Umbilical cord (tissue), 2 donors: Measurements from ENCODE around the gene GALNT9. TPM values are rescaled to one million over a fixed set of nuclear protein-coding genes. Genes with fewer than 3 reads are reported as not detected.

Source experiments
- DNase-seq: peaks from one replicate; pipeline ENCODE4 v3.0.0-alpha.2; 2015; ENCODE audit warnings: low spot score
- total RNA-seq: library from RNA; depleted of rRNA; stranded (reverse); fragments of >200 nt; gene quantifications from one replicate; pipeline ENCODE4 v1.2.3, GENCODE V29; 2014; ENCODE audit warnings: low replicate concordance; ENCODE audit not compliant: insufficient read depth

GALNT9 gene
- total RNA-seq, 1 donor from 2014 or later = 1.9 TPM

DNA sequence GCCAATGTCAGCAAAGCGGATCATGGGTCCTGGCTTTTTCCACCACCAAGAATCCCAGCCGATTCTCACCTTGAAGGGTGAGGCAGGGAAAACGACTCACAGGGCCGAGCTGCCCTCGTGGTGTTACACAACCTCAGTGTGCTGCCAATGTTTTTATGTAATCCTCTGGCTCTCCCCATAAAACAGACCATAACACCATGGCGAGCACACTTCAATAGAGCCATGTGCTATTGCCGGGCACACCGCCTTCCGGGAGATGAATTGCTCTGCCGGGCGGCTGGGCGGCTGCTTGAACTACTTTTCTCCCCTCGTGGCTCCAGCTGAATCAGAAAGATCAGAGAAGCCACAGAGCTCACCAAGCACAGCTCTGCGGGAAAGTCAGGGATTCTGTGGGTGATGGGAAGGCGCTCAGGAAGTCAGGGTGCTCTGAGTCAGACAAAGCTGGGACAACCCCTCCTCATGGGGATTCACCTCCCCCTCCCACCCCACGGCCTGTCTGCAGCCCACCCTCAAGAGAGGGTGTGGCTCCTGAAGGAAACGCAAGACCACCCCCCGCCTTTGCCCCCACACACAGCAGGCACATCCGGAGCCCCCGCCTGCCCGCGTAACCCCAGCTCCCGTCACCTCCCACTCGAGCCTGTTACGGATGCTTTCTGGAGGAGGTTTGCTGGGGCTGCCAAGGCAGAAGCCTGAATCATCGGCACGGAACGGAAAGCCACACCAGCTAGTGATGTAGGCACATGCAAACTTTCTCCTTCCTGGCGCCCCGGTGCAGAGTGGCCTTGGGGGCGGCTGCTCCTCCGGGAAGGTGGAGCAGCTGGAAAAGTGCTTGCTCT lies 1.8 kb downstream of the GALNT9 start:
- DNase-seq = peak; percentile 55

DNA sequence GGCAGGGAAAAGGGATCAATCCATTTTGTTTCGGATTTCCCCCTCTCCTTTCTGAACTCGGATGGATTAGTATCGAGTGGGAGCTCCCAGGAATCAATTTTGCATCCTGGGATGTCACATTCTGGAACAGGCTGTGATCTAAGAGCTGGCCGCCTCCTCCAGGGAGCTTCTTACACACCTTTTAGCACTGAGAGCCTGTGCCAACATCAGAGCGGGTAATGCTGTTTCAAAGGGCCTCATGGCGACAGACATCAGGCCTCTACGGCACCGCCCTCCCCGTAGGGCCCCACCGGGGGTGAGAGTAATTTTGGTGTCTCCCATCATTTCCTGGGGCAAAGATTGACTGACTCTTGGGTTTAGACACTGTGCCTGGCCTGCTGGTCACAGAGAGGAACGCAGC lies 2.7 kb downstream of the GALNT9 start:
- DNase-seq = no peak

DNA sequence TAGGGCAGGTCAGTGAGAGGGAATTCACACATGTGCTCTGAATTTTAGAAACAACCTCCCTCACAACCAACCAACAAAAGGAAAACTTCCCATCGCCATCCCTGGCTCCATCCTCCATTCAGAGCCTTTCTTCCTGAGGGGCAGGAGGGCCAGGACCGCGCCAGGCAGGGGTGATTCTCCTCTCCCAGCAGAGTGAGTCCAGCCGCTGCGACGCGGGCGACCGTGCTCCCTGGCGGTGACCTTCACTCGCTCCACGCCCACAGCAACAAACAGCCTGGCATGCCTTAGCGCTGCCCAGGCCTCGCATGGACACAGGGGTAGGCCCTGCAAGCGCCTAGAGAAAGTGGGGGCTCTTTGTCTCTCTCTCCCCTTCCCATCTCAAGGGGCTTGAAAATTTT lies 3.7 kb downstream of the GALNT9 start:
- DNase-seq = no peak

DNA sequence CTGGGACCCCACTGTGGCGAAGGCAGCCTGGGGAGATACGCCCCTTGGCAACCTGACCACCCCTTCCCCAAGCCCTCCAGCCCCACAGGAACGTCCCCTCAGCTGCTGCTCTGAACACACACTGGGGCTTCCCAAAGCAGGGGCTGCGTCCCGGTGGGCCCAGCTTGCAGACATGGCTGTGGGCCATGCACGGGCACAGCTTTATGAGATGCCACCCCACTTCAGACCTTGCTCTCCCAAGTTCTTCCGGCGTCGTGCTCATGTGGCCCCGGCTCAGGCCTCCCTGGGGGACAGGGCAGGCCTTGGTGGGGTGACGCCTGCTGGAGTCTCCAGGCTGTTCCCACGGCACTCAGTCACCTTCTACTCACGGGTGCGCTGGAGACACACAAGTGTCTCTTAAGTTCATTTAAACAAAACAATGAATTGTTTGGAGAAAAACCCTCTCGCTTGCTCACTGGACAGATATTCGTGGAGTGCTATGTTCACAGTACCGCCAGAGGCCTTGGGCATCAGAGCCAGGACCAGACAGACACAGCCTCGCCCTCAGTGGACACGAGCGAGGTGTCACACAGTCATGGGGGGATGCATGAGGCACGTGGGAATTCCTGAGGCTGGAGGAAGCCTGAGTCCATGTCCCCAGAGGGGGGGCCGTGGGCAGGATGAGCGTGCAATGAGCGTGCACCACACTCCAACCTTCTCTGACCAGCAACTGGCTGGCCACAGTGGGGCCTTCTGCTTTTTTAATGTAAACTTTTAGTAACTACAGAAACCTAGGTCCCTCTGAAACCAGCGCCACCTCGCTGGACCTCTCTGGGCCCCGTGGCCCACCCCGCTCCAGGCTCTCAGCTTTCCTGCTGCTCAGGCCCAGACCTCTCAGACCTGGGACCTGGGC lies 4.3 kb downstream of the GALNT9 start:
- DNase-seq = no peak

DNA sequence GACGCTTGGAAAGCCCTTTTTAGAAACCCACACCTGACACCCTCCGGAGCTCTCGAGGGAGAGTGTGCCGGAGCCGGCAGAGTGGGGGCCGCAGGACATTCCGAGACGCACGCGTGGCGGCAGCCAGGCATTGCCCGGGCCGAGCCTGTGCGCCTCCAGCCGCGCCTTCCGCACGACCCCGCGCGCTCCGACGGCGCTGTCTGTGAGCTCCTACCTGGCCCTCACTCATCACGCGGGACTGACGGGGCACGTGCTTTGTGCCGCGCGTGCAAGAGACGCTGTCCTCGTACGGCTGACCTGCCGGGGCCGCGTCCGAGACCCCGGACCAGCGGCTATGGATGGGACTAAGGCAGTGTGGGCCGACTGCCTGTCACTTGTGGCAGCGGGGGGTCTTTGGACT lies 5.2 kb downstream of the GALNT9 start:
- DNase-seq = no peak

DNA sequence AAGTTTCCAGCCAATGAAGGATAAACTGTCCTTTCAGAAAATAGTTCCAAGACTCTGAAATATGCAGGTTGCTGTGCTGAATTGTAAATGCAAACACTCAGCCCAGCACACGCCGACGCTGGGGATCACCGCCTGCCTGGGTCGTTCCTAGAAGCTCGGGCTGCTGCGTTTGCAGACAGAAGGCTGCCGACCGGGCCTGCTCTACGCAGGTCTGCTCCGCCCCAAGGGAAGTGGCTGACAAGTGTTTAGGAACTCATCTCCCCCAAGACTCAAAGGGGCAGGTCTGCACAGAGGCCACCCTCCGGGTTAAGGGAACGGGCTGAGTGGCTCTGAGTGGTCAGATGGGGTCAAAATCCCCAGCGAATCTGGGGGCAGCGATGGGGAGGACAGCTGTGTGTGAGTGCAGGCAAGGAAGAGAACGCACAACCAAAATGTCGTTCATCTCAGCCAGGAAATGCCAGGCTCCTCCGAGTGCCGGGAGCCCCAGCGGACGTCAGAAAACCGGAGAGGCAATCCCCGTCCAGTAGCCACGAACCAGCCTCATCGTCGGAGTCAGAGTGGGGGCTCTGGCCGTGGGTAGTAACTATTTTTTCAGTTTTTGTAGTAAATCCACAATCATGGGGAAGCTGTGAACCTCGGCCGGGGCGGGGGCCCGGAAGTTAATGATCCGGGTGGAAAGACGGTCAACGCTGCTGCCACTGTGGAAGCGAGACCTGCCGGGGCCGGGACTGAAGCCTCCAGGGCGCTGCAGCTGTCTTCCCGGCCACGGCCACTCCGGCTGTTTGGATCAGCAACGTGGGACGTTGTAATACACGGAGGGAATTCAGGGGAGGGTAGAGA lies 6.0 kb downstream of the GALNT9 start:
- DNase-seq = peak; percentile 14

DNA sequence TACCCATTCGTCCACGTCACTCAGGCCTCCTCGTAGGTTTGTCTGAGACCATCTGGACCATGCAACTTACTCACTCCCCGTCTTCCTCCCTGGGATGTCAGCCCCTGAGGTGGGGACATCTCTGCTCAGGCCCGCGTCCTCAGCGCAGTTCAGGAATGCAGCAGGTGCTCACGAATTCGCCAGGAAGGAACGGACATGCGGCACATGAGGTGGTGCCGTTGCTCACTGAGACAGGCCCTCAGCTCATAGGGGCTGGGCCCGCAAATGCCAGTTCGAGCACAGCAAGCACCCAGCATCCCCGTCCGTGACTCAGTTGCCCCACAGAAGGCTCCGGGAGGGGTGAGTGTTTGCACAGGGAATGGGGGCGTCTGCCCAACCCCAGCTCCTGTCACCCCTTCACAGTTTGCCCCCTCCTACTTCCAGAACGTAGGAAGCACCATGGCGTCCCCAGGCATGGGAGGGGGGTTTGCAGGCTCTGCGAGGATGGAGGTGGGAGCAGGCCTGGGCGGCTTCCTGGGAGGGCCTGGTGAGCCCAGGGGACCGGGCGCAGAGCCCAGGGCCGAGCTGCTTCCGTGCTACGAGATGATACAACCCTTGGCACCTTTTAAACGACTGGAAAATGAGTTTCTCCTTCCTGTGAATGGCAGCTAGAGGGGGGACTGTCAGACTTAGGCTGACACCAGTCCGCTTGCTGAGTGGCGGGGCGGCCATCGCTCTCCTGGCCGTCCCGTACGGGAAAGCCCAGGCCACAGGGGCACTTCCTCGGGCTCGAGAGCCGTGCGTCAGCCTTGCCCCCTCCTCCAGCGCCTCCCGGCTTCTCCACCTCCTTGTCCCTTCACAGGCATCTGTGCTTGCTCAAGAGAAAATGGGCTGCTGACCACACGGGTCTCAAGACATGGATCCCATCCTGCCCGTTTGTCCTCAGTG lies 6.9 kb downstream of the GALNT9 start:
- DNase-seq = no peak

DNA sequence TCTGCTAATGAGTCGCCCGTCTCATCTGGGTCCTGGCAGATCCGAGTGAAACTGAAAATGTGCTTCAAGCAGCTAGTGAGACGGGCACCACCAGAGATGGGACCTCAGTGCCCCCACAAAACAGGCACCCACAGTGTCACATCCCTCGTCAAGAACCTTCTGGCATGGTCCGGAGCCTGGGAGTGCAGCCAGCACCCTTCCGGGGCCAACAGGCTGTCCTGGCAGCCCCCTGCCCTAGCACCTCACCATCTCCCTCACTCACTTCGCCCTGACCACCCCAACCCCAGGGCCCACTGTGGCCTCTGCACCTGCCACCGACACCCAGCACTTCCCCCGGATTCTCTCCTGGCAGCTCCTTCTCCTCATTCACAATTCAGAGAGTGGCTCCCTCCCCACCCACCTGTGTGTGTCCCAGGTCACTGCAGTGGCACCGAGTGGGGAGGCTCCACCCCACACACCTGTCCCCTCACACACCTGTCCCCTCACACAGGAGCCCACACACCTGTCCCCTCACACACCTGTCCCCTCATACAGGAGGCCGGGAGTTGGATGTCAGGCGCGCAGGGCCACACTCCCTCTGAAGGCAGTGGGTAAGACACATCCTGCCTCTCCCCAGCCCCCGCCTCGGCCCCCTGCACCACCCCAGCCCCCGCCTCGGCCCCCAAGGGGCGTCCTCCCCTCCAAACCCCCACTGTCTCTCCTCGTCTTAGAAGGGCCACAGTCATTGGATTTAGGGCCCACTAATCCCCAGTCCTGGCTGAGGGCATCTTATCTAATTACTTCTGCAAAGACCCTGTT lies 7.9 kb downstream of the GALNT9 start:
- no peak for DNase-seq

DNA sequence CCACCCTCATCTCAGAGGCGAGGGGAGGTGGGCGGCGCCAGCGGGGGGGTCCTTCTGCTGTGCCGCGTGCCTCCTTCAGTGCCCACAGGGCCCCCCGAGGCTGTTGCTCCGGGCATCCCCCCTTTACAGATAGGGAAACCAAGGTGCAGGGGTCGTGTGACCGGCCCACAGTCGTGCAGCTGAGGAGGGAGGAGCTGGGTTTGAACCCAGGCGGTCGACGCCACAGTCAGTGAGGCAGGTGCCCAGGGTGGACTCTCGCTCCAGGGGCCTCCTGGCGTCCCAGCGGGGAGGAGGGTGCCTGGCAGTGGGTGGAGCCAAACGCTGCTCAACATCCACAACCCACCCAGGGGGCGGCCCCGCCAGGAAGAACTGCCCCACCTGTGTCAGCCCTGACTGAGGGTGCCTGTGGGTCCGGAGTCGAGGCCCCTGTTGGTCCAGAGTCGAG lies 8.6 kb downstream of the GALNT9 start:
- no peak for DNase-seq

DNA sequence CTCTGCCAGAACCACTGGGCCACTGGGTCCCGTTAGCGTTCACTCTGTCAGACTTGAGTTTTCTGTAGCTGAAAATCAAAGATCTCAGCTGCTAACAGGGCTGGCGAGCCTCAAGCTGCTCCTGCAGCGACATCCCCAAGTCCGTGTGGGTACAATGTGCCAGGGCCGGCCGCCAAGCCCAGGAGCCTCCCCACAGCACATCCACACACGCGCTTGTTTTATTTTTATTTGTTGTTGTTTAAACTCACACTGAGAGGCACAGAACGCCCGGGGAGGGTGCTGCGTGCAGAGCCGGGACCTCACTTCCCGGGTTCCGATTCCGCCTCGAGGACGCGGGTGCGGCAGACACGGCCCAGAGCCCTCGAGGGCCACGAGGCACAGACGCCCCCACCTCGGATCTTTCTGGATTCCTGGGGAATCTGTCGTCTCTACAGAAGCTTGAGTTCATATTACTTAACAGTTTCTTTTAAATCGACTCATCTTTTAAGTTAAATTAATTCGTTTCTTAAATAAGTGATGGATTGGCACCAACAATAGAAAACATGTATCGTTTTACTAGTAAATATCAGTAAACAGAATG lies 9.3 kb downstream of the GALNT9 start:
- DNase-seq = no peak

DNA sequence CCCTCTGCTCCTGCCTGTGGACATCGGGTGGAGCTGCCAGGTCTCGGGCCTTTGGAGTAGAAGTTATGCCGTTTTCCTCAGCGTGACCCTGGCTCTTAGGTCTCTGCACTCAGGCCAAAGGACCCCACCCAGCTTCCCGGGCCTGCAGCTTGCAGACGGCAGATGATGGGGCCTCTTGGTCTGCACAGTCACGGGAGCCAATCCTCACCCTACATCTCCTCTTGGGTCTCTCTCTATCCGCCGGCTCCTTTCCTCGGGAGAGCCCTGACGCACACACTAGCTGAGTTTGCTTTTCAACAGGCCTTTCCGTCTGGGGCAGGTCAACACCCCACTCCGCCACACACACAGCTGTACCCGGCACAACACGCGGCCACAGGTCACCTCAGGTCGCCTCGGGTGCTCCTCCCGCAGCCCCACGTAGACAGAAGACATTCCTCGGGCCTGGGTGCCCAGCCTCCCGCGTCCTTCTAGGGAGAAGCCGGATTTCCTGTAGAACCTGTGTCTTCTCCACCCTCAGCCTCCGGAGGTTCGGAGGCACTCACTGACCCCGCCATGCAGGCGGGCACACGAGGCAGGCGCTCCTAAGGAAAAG lies 9.9 kb downstream of the GALNT9 start:
- DNase-seq = peak; percentile 13

DNA sequence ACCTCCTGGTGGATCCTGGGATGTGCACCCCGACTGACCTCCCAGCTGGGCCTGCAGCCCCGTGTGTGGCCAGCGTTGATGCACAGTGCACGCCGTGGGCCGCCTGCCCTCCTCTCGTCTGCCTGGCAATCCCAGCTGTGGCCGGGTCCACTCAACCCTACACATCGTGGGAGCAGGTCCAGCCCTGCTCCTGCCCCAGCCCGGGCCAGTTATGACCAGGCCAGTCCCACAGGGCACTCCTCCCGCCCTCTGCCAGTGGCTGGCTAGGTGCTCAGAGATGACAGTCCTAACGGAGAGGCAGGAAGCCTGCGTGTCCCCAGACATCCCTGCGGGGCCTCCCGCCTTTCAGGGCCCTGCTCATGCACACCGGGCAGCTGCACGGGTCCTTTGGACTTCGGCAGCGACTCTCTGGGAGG lies 10.8 kb downstream of the GALNT9 start:
- no peak for DNase-seq

DNA sequence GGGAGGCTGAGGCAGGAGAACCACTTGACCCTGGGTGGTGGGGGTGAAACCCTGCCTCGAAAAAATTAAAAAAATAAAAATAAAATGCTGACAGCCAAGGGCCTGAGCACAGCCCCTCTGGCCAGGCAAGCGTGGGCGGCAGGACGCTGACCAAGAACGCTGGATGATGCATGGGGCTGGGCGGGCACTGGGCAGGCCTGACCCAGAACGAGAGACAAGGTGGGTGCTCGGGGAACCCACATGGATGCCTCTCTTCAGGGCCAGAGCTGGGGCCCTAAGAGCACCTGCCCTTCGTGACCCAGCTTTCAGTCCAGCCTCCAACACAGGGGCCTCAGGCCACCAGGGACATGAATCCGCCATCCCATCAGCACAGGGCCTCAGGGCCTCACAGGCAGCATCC lies 11.3 kb downstream of the GALNT9 start:
- DNase-seq = no peak

DNA sequence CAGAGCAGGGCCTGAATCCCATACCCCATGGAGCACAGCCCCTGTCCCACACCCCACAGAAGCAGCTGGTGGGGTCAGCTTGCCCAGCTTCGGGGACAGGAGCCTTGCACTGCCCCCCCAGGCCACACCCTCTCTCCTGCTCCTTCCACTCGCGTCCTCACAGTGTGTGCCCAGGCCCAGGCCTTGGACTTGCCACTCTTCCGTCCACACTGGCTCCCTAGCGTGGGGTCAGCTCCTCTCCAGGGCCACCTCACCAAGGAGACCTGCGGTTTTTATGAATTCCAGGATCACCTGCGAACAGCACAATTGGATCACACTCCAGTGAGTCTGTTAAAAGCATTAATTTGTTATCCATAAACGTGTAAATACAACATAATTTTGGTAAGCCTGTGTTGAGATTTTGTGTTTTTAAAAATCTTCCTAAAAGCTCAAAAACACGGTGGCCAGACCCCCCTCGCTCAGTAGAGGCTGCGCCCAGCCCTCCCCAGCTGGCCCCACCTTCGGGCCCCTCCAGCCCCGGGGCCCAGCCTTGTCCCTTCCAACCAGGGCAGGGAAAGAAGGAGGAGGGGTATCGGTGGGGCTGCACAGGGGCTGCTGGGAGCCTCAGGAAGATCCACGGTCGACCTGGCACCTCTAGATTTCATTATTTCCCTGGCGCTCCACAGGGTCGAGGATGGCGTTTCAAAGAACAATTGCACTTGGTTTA lies 12.0 kb downstream of the GALNT9 start:
- DNase-seq = no peak

DNA sequence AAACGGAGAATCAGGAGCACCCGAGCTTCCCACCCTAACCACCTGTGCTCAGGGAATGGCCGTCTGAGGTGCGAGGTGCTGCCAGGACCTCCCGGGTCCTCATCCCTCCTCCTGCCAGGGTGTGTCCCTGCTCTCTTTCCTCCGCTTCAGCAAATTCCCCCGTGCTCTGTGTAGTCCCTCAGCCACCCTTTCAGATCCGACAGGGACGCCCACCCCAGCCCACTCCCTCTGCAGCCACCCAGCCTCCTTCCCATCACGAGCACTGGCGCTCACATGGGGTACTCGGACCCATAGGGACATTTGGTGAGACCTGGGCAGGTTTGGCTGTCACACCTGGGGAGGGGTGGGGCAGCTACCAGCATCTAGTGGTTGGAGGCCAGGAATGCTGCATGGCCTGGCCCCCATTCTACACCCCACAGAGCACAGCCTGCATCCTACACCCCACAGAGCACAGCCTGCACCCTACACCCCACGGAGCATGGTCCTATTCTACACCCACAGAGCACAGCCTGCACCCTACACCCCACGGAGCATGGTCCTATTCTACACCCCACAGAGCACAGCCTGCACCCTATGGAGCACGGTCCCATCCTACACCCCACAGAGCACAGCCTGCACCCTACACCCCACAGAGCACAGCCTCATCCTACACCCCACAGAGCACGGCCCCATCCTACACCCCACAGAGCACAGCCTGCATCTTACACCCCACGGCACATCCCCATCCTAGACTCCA lies 12.7 kb downstream of the GALNT9 start:
- DNase-seq = no peak

DNA sequence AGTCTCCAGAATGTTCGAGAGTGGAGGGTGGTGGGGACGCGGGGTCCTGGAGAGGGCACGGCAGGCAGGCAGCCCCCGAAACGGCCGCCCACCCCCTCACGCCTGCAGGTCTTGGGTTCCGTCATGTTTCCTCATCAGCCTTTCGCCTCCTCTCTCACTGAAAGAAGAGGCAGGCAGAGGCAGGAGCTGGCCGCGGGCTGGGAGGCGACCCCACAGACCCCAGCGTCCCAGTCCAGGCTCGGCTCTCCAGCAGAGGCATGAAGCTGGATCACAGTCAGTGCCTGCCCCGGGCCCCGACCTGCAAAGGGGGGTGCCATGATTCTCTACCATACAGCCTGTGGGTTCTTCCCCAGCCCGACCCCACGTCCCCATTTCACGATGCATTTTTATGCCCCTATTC lies 13.4 kb downstream of the GALNT9 start:
- DNase-seq = no peak

DNA sequence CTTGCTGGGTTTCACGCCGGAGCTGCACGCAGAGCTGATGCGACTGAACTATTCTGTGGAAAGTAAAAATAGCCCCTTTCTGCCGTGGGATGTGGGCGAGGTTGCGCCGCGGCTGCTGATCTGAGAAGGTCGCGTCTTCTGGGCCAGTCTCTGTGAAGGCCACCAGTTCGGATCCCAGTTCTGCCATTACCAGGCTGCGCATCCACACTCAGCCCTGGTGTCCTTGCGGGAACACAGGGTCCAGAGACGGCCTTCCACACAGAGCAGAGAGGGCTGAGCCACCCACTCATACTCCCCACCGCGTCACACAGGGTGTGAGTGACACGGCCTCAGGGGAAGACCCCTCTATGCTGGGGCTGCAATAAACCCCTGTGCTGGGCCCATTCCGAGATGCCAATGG lies 13.9 kb downstream of the GALNT9 start:
- no peak for DNase-seq
